NB4 (cell line): ENCODE results near the gene COL5A2.

Experiments
- CTCF ChIP-seq: IDR thresholded peaks from one replicate; pipeline ENCODE4 v1.5.1; 2012; ENCODE audit warnings: low read depth, low read length
- MAX ChIP-seq: IDR thresholded peaks from 2 replicates; pipeline ENCODE4 v1.6.1; 2011; ENCODE audit warnings: low read depth, low read length
- MYC ChIP-seq: IDR thresholded peaks from 2 replicates; pipeline ENCODE4 v1.6.1; 2011; ENCODE audit warnings: low read depth, low read length
- POLR2A ChIP-seq: IDR thresholded peaks from 2 replicates; pipeline ENCODE4 v1.6.1; 2011; ENCODE audit warnings: mild to moderate bottlenecking; ENCODE audit not compliant: insufficient read length; ENCODE audit errors: extremely low read depth

GRCh38 chr2:189013031-189013430, 166.5 kb downstream of the COL5A2 start:
- TF ChIP-seq CTCF (no peak), MAX (no peak), POLR2A (no peak), MYC (no peak)
